Activated naive CD4-positive, alpha-beta T cell treated with anti-CD3 and anti-CD28 coated beads for 36 hours (primary cell): ENCODE data around the gene CHP2. TPM values are rescaled to one million over a fixed set of nuclear protein-coding genes. Genes with fewer than 3 reads are reported as not detected.

Experiments used
- CTCF ChIA-PET: fragments of 350-600 bp; sonication (Branson Sonifier 250); formaldehyde crosslinking; loops from one replicate; lab custom pipeline; 2021; ENCODE audit warnings: antibody characterized with exemption; lab: Charles Lee
- DNase-seq: peaks from one replicate; pipeline ENCODE4 v3.0.0-alpha.2; 2020
- H3K27ac Mint-ChIP-seq: one replicate; pipeline ENCODE4 v1.8.0; 2021; ENCODE audit warnings: mild to moderate bottlenecking, mixed read lengths
- H3K27me3 Mint-ChIP-seq: one replicate; pipeline ENCODE4 v1.8.0; 2021; ENCODE audit warnings: low read depth, mixed read lengths
- H3K36me3 Mint-ChIP-seq: one replicate; pipeline ENCODE4 v1.8.0; 2021; ENCODE audit warnings: low read depth, mixed read lengths
- H3K4me1 Mint-ChIP-seq: one replicate; pipeline ENCODE4 v1.8.0; 2021; ENCODE audit warnings: low read depth, mixed read lengths
- H3K4me3 Mint-ChIP-seq: one replicate; pipeline ENCODE4 v1.8.0; 2021; ENCODE audit warnings: mild to moderate bottlenecking, moderate library complexity, mixed read lengths
- H3K9me3 Mint-ChIP-seq: one replicate; pipeline ENCODE4 v1.8.0; 2021; ENCODE audit warnings: mixed read lengths
- intact Hi-C: fragments of 100-400 bp; cut with micrococcal nuclease; formaldehyde crosslinking; loops from one replicate; pipeline ENCODE4 v1.15.1; 2023
- total RNA-seq, 2 experiments: library from RNA; stranded (reverse); gene quantifications; one replicate each; pipeline ENCODE4 v1.2.3, GENCODE V29; 2021

The CHP2 gene
- total RNA-seq, 2 experiments from 2014 or later: not detected

GRCh38 chr16:23753908-23754593 lies 775 bp upstream of the CHP2 start:
- Mint-ChIP-seq H3K36me3 (no peaks in the 10 kb centered on the region), H3K9me3 (no peaks in the 10 kb centered on the region), H3K27me3 (peaks cover 51% of the 10 kb centered on the region), H3K4me1 (peaks cover 4% of the 10 kb centered on the region), H3K27ac (no peak overlapping the region), H3K4me3 (no peak overlapping the region)
- intact Hi-C loops: no loop called here
- DNase-seq: no peak
- CTCF ChIA-PET: no interaction called here

GRCh38 chr16:23755484-23755809 lies 621 bp downstream of the CHP2 start:
- intact Hi-C loops: no loop called here
- H3K9me3 Mint-ChIP-seq: no peaks in the 10 kb centered on the region
- H3K4me3 Mint-ChIP-seq: no peak overlapping the region
- peaks cover 4% of the 10 kb centered on the region for H3K4me1 Mint-ChIP-seq
- CTCF ChIA-PET: no interaction called here
- no peaks in the 10 kb centered on the region for H3K36me3 Mint-ChIP-seq
- H3K27me3 Mint-ChIP-seq: peaks cover 52% of the 10 kb centered on the region
- no peak overlapping the region for H3K27ac Mint-ChIP-seq
- DNase-seq: no peak

- intact Hi-C loops: no loop called here
- H3K4me1 Mint-ChIP-seq: peaks cover 4% of the 10 kb centered on the region
- H3K27ac Mint-ChIP-seq: no peak overlapping the region
- H3K9me3 Mint-ChIP-seq: no peaks in the 10 kb centered on the region
- DNase-seq: no peak
- peaks cover 52% of the 10 kb centered on the region for H3K27me3 Mint-ChIP-seq
- H3K4me3 Mint-ChIP-seq: no peak overlapping the region
- no peaks in the 10 kb centered on the region for H3K36me3 Mint-ChIP-seq
- CTCF ChIA-PET: interaction anchor here (0.6 kb wide), 1 partner anchor 432 kb away, joined by 3 read pairs; no protein-coding TSS in a partner anchor
These were observed 2.3 kb downstream of the CHP2 start for GRCh38 chr16:23757116-23757515.

GRCh38 chr16:23757937-23758619 lies 3.3 kb downstream of the CHP2 start:
- no peak overlapping the region for H3K4me3 Mint-ChIP-seq
- H3K4me1 Mint-ChIP-seq: peaks cover 4% of the 10 kb centered on the region
- CTCF ChIA-PET: interaction anchor here (0.6 kb wide), 1 partner anchor 426 kb away, joined by 3 read pairs; no protein-coding TSS in a partner anchor
- no peak for DNase-seq
- no peaks in the 10 kb centered on the region for H3K9me3 Mint-ChIP-seq
- H3K27ac Mint-ChIP-seq: no peak overlapping the region
- intact Hi-C loops: no loop called here
- no peaks in the 10 kb centered on the region for H3K36me3 Mint-ChIP-seq
- peaks cover 45% of the 10 kb centered on the region for H3K27me3 Mint-ChIP-seq

- Mint-ChIP-seq H3K4me3 (no peak overlapping the region), H3K4me1 (no peaks in the 10 kb centered on the region), H3K9me3 (peaks cover 2% of the 10 kb centered on the region), H3K36me3 (no peaks in the 10 kb centered on the region), H3K27me3 (no peaks in the 10 kb centered on the region), H3K27ac (no peak overlapping the region)
- DNase-seq: no peak
- CTCF ChIA-PET: no interaction called here
- intact Hi-C loops: no loop called here
These were observed 11.1 kb downstream of the CHP2 start for GRCh38 chr16:23765933-23766332.

- no peak for DNase-seq
- no peak overlapping the region for H3K4me3 Mint-ChIP-seq
- H3K36me3 Mint-ChIP-seq: no peaks in the 10 kb centered on the region
- intact Hi-C loops: no loop called here
- H3K27ac Mint-ChIP-seq: no peak overlapping the region
- CTCF ChIA-PET: interaction anchor here (0.6 kb wide), 1 partner anchor 97 kb away, joined by 3 read pairs; no protein-coding TSS in a partner anchor
- peaks cover 2% of the 10 kb centered on the region for H3K9me3 Mint-ChIP-seq
- no peaks in the 10 kb centered on the region for H3K27me3 Mint-ChIP-seq
- H3K4me1 Mint-ChIP-seq: no peaks in the 10 kb centered on the region
These were observed 13.8 kb downstream of the CHP2 start for GRCh38 chr16:23768581-23768980.

- Mint-ChIP-seq H3K4me1 (no peaks in the 10 kb centered on the region), H3K27ac (no peak overlapping the region), H3K27me3 (no peaks in the 10 kb centered on the region), H3K4me3 (no peak overlapping the region), H3K36me3 (no peaks in the 10 kb centered on the region), H3K9me3 (peaks cover under 1% of the 10 kb centered on the region)
- CTCF ChIA-PET: no interaction called here
- no peak for DNase-seq
- intact Hi-C loops: no loop called here
These were observed 16.2 kb downstream of the CHP2 start for GRCh38 chr16:23771027-23771426.

GRCh38 chr16:23771642-23772041 lies 16.8 kb downstream of the CHP2 start:
- Mint-ChIP-seq H3K36me3 (no peaks in the 10 kb centered on the region), H3K4me3 (no peak overlapping the region), H3K9me3 (no peaks in the 10 kb centered on the region), H3K27ac (no peak overlapping the region), H3K27me3 (no peaks in the 10 kb centered on the region), H3K4me1 (no peaks in the 10 kb centered on the region)
- CTCF ChIA-PET: no interaction called here
- DNase-seq: no peak
- intact Hi-C loops: no loop called here

- no peak for DNase-seq
- H3K4me3 Mint-ChIP-seq: no peak overlapping the region
- intact Hi-C loops: no loop called here
- H3K36me3 Mint-ChIP-seq: no peaks in the 10 kb centered on the region
- no peaks in the 10 kb centered on the region for H3K27me3 Mint-ChIP-seq
- CTCF ChIA-PET: interaction anchor here (1.1 kb wide), 1 partner anchor 480 kb away, joined by 3 read pairs; no protein-coding TSS in a partner anchor
- no peak overlapping the region for H3K27ac Mint-ChIP-seq
- H3K9me3 Mint-ChIP-seq: no peaks in the 10 kb centered on the region
- no peaks in the 10 kb centered on the region for H3K4me1 Mint-ChIP-seq
These were observed 18.5 kb downstream of the CHP2 start for GRCh38 chr16:23773339-23773738.

GRCh38 chr16:23781176-23781575 lies 26.4 kb downstream of the CHP2 start:
- Mint-ChIP-seq H3K27ac (no peak overlapping the region), H3K9me3 (no peaks in the 10 kb centered on the region), H3K4me1 (no peaks in the 10 kb centered on the region), H3K27me3 (peaks cover 32% of the 10 kb centered on the region), H3K36me3 (no peaks in the 10 kb centered on the region), H3K4me3 (no peak overlapping the region)
- CTCF ChIA-PET: no interaction called here
- DNase-seq: no peak
- intact Hi-C loops: no loop called here

GRCh38 chr16:23784811-23785447 lies 30.1 kb downstream of the CHP2 start:
- DNase-seq: no peak
- Mint-ChIP-seq H3K9me3 (no peaks in the 10 kb centered on the region), H3K27me3 (peaks cover 23% of the 10 kb centered on the region), H3K4me1 (no peaks in the 10 kb centered on the region), H3K4me3 (no peak overlapping the region), H3K27ac (no peak overlapping the region), H3K36me3 (no peaks in the 10 kb centered on the region)
- intact Hi-C loops: no loop called here
- CTCF ChIA-PET: no interaction called here

- no peak for DNase-seq
- intact Hi-C loops: no loop called here
- Mint-ChIP-seq H3K9me3 (no peaks in the 10 kb centered on the region), H3K27ac (no peak overlapping the region), H3K4me3 (no peak overlapping the region), H3K36me3 (no peaks in the 10 kb centered on the region), H3K4me1 (no peaks in the 10 kb centered on the region), H3K27me3 (peaks cover 19% of the 10 kb centered on the region)
- CTCF ChIA-PET: no interaction called here
These were observed 31.0 kb downstream of the CHP2 start for GRCh38 chr16:23785842-23786241.
